GM23338 (cell line): ENCODE results near the gene CHST15. TPM values are rescaled to one million over a fixed set of nuclear protein-coding genes. Genes with fewer than 3 reads are reported as not detected.

Experiments
- ATAC-seq: fragments of 200-7000 bp; cut with Tn5 transposase; 3 replicates; pipeline ENCODE4 v1.9.1; 2020
- DNase-seq: peaks from one replicate; pipeline ENCODE4 v3.0.0-alpha.2; 2015; ENCODE audit warnings: low spot score
- H2AFZ ChIP-seq: fragments of 200-600 bp; sonication (generic); 2 replicates; pipeline ENCODE4 v1.8.0; 2016; ENCODE audit warnings: antibody characterized with exemption, mild to moderate bottlenecking, moderate library complexity
- H3F3A ChIP-seq: fragments of 200-600 bp; sonication (generic); replicated peaks from 2 replicates; pipeline ENCODE4 v1.8.0; 2017; ENCODE audit warnings: antibody characterized with exemption, mixed run types, low read depth
- H3K27ac ChIP-seq: fragments of 200-600 bp; sonication (generic); 2 replicates; pipeline ENCODE4 v1.6.1; 2016; ENCODE audit warnings: low read depth
- H3K27me3 ChIP-seq: fragments of 200-600 bp; sonication (generic); 2 replicates; pipeline ENCODE4 v1.8.0; 2016; ENCODE audit warnings: mild to moderate bottlenecking, mixed run types, moderate library complexity; ENCODE audit not compliant: insufficient read depth
- H3K36me3 ChIP-seq: fragments of 200-600 bp; sonication (generic); 2 replicates; pipeline ENCODE4 v1.8.0; 2016; ENCODE audit warnings: mild to moderate bottlenecking; ENCODE audit not compliant: insufficient read depth
- H3K4me1 ChIP-seq: fragments of 200-600 bp; sonication (generic); 2 replicates; pipeline ENCODE4 v1.8.0; 2016; ENCODE audit warnings: mild to moderate bottlenecking, moderate library complexity; ENCODE audit not compliant: insufficient read depth
- H3K4me2 ChIP-seq: fragments of 200-600 bp; sonication (generic); 2 replicates; pipeline ENCODE4 v1.7.1; 2017; ENCODE audit warnings: mixed run types
- H3K4me3 ChIP-seq: fragments of 200-600 bp; sonication (generic); 2 replicates; pipeline ENCODE4 v1.6.1; 2016; ENCODE audit warnings: mixed run types
- H3K79me2 ChIP-seq: fragments of 200-600 bp; sonication (generic); replicated peaks from 2 replicates; pipeline ENCODE4 v1.8.0; 2017; ENCODE audit warnings: mild to moderate bottlenecking; ENCODE audit not compliant: insufficient read depth
- H3K9me2 ChIP-seq: fragments of 200-600 bp; sonication (generic); 2 replicates; pipeline ENCODE4 v1.8.0; 2017; ENCODE audit not compliant: insufficient read depth
- H4K20me1 ChIP-seq: fragments of 200-600 bp; sonication (generic); replicated peaks from 2 replicates; pipeline ENCODE4 v1.8.0; 2017; ENCODE audit warnings: mild to moderate bottlenecking; ENCODE audit not compliant: insufficient read depth
- H3K27ac Mint-ChIP-seq: 2 replicates; pipeline ENCODE4 v1.8.0; 2020; ENCODE audit warnings: inconsistent platforms, mild to moderate bottlenecking, moderate library complexity, mixed read lengths
- H3K27me3 Mint-ChIP-seq: 3 replicates; pipeline ENCODE4 v1.8.0; 2022; ENCODE audit warnings: low read depth, mild to moderate bottlenecking, moderate library complexity, mixed read lengths, inconsistent platforms; ENCODE audit not compliant: insufficient read depth, poor library complexity
- H3K36me3 Mint-ChIP-seq: 3 replicates; pipeline ENCODE4 v1.8.0; 2021; ENCODE audit warnings: low read depth, mild to moderate bottlenecking, inconsistent platforms, moderate library complexity, mixed read lengths
- H3K4me1 Mint-ChIP-seq: 3 replicates; pipeline ENCODE4 v1.8.0; 2020; ENCODE audit warnings: mild to moderate bottlenecking, inconsistent platforms, mixed read lengths
- H3K4me3 Mint-ChIP-seq: 3 replicates; pipeline ENCODE4 v1.8.0; 2021; ENCODE audit warnings: moderate library complexity, mild to moderate bottlenecking, inconsistent platforms, mixed read lengths
- H3K9me3 Mint-ChIP-seq: 3 replicates; pipeline ENCODE4 v1.8.0; 2020; ENCODE audit warnings: moderate library complexity, mild to moderate bottlenecking, inconsistent platforms, mixed read lengths
- CREB1 ChIP-seq: fragments of 250-450 bp; sonication (Bioruptor Pico); IDR thresholded peaks from 2 replicates; pipeline ENCODE4 v1.5.0; 2020; ENCODE audit warnings: low read depth, mild to moderate bottlenecking, moderate library complexity
- CTCF ChIP-seq, 2 experiments: fragments of 200-600 bp in 1 of 2; sonication (generic) in 1 of 2; conservative IDR thresholded peaks; 2 replicates each; pipeline versions ENCODE4 v1.5.1 to v1.6.1; 2016 to 2017; ENCODE audit warnings: antibody characterized with exemption in 2 of 2, low read depth in 2 of 2, mild to moderate bottlenecking in 2 of 2, moderate library complexity in 1 of 2
- ETS1 ChIP-seq: IDR thresholded peaks from 2 replicates; pipeline ENCODE4 v1.6.1; 2016; ENCODE audit warnings: antibody characterized with exemption
- EZH2phosphoT487 ChIP-seq: fragments of 200-600 bp; sonication (generic); IDR thresholded peaks from one replicate; pipeline ENCODE4 v1.8.1; 2018; ENCODE audit warnings: antibody characterized with exemption; ENCODE audit not compliant: unreplicated experiment
- JUNB ChIP-seq: IDR thresholded peaks from one replicate; pipeline ENCODE4 v1.6.1; 2016; ENCODE audit warnings: antibody characterized with exemption; ENCODE audit not compliant: unreplicated experiment
- POLR2AphosphoS5 ChIP-seq: IDR thresholded peaks from 2 replicates; pipeline ENCODE4 v1.6.1; 2016; ENCODE audit warnings: antibody characterized with exemption, low read depth
- REST ChIP-seq: IDR thresholded peaks from one replicate; pipeline ENCODE4 v1.6.1; 2018; ENCODE audit warnings: antibody characterized with exemption; ENCODE audit not compliant: unreplicated experiment
- STAT1 ChIP-seq: IDR thresholded peaks from one replicate; pipeline ENCODE4 v1.6.1; 2016; ENCODE audit warnings: antibody characterized with exemption; ENCODE audit not compliant: unreplicated experiment
- ZNF114 ChIP-seq: fragments of 250-450 bp; sonication (Bioruptor Pico); IDR thresholded peaks from 2 replicates; pipeline ENCODE4 v1.5.0; 2020; ENCODE audit warnings: mild to moderate bottlenecking, moderate library complexity
- ZNF331 ChIP-seq: fragments of 250-450 bp; sonication (Bioruptor Pico); IDR thresholded peaks from 2 replicates; pipeline ENCODE4 v1.5.0; 2020; ENCODE audit warnings: low read depth, mild to moderate bottlenecking, moderate library complexity
- polyA plus RNA-seq: library from polyadenylated mRNA; unstranded; fragments of >200 nt; fragmentation: Nextera tagmentation; extraction: Ambion mirVana; gene quantifications from 2 replicates; pipeline ENCODE4 v1.2.1, GENCODE V29; 2016
- total RNA-seq: library from RNA; depleted of rRNA; stranded (reverse); fragments of >200 nt; shearing (Covaris generic); gene quantifications from 2 replicates; pipeline ENCODE4 v1.2.3, GENCODE V29; 2014

CHST15 gene
- total and polyA plus RNA-seq, 2 experiments from 2014 or later, result 2.6 to 11.2 TPM

GRCh38 chr10:124098575-124098974 is 5.2 kb upstream of the CHST15 start:
- Mint-ChIP-seq H3K27me3 (peaks cover 24% of the 10 kb centered on the region), H3K4me1 (peaks cover 14% of the 10 kb centered on the region), H3K9me3 (peaks cover 11% of the 10 kb centered on the region), H3K4me3 (no peak overlapping the region), H3K36me3 (no peaks in the 10 kb centered on the region), H3K27ac (no peak overlapping the region)
- Histone ChIP-seq H3K36me3 (no peaks in the 10 kb centered on the region), H4K20me1 (no peaks in the 10 kb centered on the region), H3K79me2 (no peaks in the 10 kb centered on the region), H3K27me3 (peaks cover 16% of the 10 kb centered on the region), H3K4me3 (no peak overlapping the region), H3K4me2 (no peak overlapping the region), H3K9me2 (no peaks in the 10 kb centered on the region), H3F3A (peaks cover 10% of the 10 kb centered on the region; the same call in 1 of the 2 replicates), H3K4me1 (peaks cover 12% of the 10 kb centered on the region), H3K27ac (no peak overlapping the region), H2AFZ (no peak overlapping the region)
- TF ChIP-seq CTCF (conservative IDR thresholded peaks at IDR 0.05; ENCODE audit: low read depth in 2 of 2) (no peak), ZNF114 (no peak)
- no peak for ATAC-seq
- DNase-seq, result no peak

GRCh38 chr10:124097883-124098282 is 4.5 kb upstream of the CHST15 start:
- Histone ChIP-seq H3K27me3 (peaks cover 19% of the 10 kb centered on the region), H4K20me1 (no peaks in the 10 kb centered on the region), H2AFZ (no peak overlapping the region), H3K4me2 (0 out of 2 replicates have a peak overlapping the region, but pooled peaks have one; percentile 20), H3K79me2 (no peaks in the 10 kb centered on the region), H3K4me3 (no peak overlapping the region), H3K9me2 (no peaks in the 10 kb centered on the region), H3F3A (peaks cover 10% of the 10 kb centered on the region; the same call in 1 of the 2 replicates), H3K4me1 (peaks cover 12% of the 10 kb centered on the region), H3K36me3 (no peaks in the 10 kb centered on the region), H3K27ac (no peak overlapping the region)
- H3K27ac Mint-ChIP-seq, result no peak overlapping the region
- TF ChIP-seq JUNB, result no peak
- TF ChIP-seq POLR2AphosphoS5, result no peak
- TF ChIP-seq ETS1, result no peak
- no peak for TF ChIP-seq CREB1
- no peak for TF ChIP-seq ZNF114
- no peak for TF ChIP-seq EZH2phosphoT487
- ATAC-seq (no peak), DNase-seq (no peak)
- H3K27me3 Mint-ChIP-seq, result peaks cover 25% of the 10 kb centered on the region
- H3K9me3 Mint-ChIP-seq, result peaks cover 11% of the 10 kb centered on the region
- H3K36me3 Mint-ChIP-seq, result no peaks in the 10 kb centered on the region
- peaks cover 14% of the 10 kb centered on the region for H3K4me1 Mint-ChIP-seq
- H3K4me3 Mint-ChIP-seq, result no peak overlapping the region

GRCh38 chr10:124096494-124096893 is 3.1 kb upstream of the CHST15 start:
- H3F3A ChIP-seq, result peaks cover 10% of the 10 kb centered on the region; the same call in 1 of the 2 replicates
- Mint-ChIP-seq H3K4me3 (no peak overlapping the region), H3K4me1 (peaks cover 14% of the 10 kb centered on the region), H3K27me3 (peaks cover 31% of the 10 kb centered on the region), H3K36me3 (no peaks in the 10 kb centered on the region), H3K9me3 (peaks cover 11% of the 10 kb centered on the region; the same call in 2 of the 3 replicates), H3K27ac (no peak overlapping the region)
- no peaks in the 10 kb centered on the region for H4K20me1 ChIP-seq
- no peak overlapping the region for H3K4me2 ChIP-seq
- H3K4me3 ChIP-seq, result no peak overlapping the region
- no peak overlapping the region for H2AFZ ChIP-seq
- DNase-seq, result no peak
- no peak overlapping the region for H3K27ac ChIP-seq
- peaks cover 25% of the 10 kb centered on the region for H3K27me3 ChIP-seq
- no peaks in the 10 kb centered on the region for H3K36me3 ChIP-seq
- no peak for ATAC-seq
- H3K9me2 ChIP-seq, result no peaks in the 10 kb centered on the region
- no peaks in the 10 kb centered on the region for H3K79me2 ChIP-seq
- H3K4me1 ChIP-seq, result peaks cover 12% of the 10 kb centered on the region
- TF ChIP-seq STAT1 (no peak), REST (no peak), CREB1 (no peak), ZNF331 (CRISPR knock-in tag) (no peak), POLR2AphosphoS5 (no peak)
